Gastrocnemius medialis (tissue), 4 donors: ENCODE results near the gene COL6A5. TPM values are rescaled to one million over a fixed set of nuclear protein-coding genes. Genes with fewer than 3 reads are reported as not detected.

Source experiments
- ATAC-seq, 2 donors: fragments of 150-250 bp; one replicate each; pipeline ENCODE4 v1.9.1; 2016
- DNase-seq, 2 donors: peaks; one replicate each; pipeline ENCODE4 v3.0.0-alpha.2; 2019
- H3K27ac ChIP-seq, 4 donors: fragments of 200-600 bp; sonication (generic); 1 replicate in 1 of 4; 2 replicates in 3 of 4; pipeline ENCODE4 v1.5.1; 2016 to 2018; ENCODE audit warnings: mild to moderate bottlenecking in 2 of 4, moderate library complexity in 1 of 4
- H3K27me3 ChIP-seq, 3 donors: fragments of 200-600 bp; sonication (generic) in 2 of 3; 1 replicate in 1 of 3; 2 replicates in 2 of 3; pipeline versions ENCODE4 v1.5.1 to v1.6.0; 2016 to 2019; ENCODE audit warnings: mild to moderate bottlenecking in 1 of 3, moderate library complexity in 1 of 3
- H3K36me3 ChIP-seq, 2 donors: fragments of 200-600 bp; sonication (generic) in 1 of 2; one replicate each; pipeline ENCODE4 v1.5.1; 2017 to 2018
- H3K4me1 ChIP-seq, 2 donors: fragments of 200-600 bp; sonication (generic) in 1 of 2; one replicate each; pipeline ENCODE4 v1.5.1; 2016 to 2017; ENCODE audit warnings: mild to moderate bottlenecking in 2 of 2
- H3K4me3 ChIP-seq, 4 donors: fragments of 200-600 bp; sonication (generic) in 3 of 4; 1 replicate in 1 of 4; 2 replicates in 3 of 4; pipeline ENCODE4 v1.5.1; 2016 to 2019; ENCODE audit warnings: mild to moderate bottlenecking in 2 of 4
- H3K9me3 ChIP-seq, 3 donors: fragments of 200-600 bp; sonication (generic) in 2 of 3; 1 replicate in 1 of 3; 2 replicates in 2 of 3; pipeline ENCODE4 v1.5.1; 2016 to 2019
- CTCF ChIP-seq, 5 experiments: fragments of 450-650 bp in 3 of 5; fragments of 200-600 bp in 2 of 5; sonication (generic) in 2 of 5; IDR thresholded peaks in 4 of 5; conservative IDR thresholded peaks in 1 of 5; 1 replicate in 4 of 5; 2 replicates in 1 of 5; pipeline ENCODE4 v1.5.1; 2016 to 2019; ENCODE audit warnings: antibody characterized with exemption in 5 of 5, mild to moderate bottlenecking in 3 of 5, moderate library complexity in 3 of 5
- POLR2A ChIP-seq, 2 donors: fragments of 450-650 bp; IDR thresholded peaks; one replicate each; pipeline ENCODE4 v1.6.1; 2017; ENCODE audit warnings: antibody characterized with exemption in 2 of 2, mild to moderate bottlenecking in 2 of 2, moderate library complexity in 2 of 2
- in situ Hi-C, 4 donors: fragments of 200-750 bp; cut with MboI; loops; one replicate each; pipeline versions ENCODE4 v1.15.0 to v1.8.0; 2017; ENCODE audit warnings: low sequenced_read_pairs in 4 of 4
- intact Hi-C: fragments of 100-400 bp; cut with DNase I; formaldehyde crosslinking; loops from one replicate; pipeline ENCODE4 v1.15.1; 2023; ENCODE audit warnings: low total_unique reads
- total RNA-seq, 4 donors: library from RNA; depleted of rRNA; stranded (reverse); fragments of >200 nt; gene quantifications; one replicate each; pipeline versions ENCODE4 v1.1.0 to v1.2.3, GENCODE V29; 2016

Gene COL6A5
- total RNA-seq, 4 donors from 2014 or later = not detected

GRCh38 chr3:130490241-130490640 is 144.8 kb downstream of the COL6A5 start:
- no peak for ATAC-seq

GRCh38 chr3:130491431-130491830 is 146.0 kb downstream of the COL6A5 start:
- no peak overlapping the region for H3K4me3 ChIP-seq
- H3K36me3 ChIP-seq = no peaks in the 10 kb centered on the region
- intact Hi-C loops (no loop called here), in situ Hi-C loops (no loop called here)
- H3K27ac ChIP-seq = no peak overlapping the region
- no peaks in the 10 kb centered on the region for H3K27me3 ChIP-seq
- no peaks in the 10 kb centered on the region for H3K9me3 ChIP-seq
- no peak for ATAC-seq
- H3K4me1 ChIP-seq = no peaks in the 10 kb centered on the region
- no peak for DNase-seq
- no peak for TF ChIP-seq CTCF (IDR thresholded peaks at IDR 0.05 in 4 of 5, conservative IDR thresholded peaks at IDR 0.05 in 1 of 5)
- no peak for TF ChIP-seq POLR2A (IDR thresholded peaks at IDR 0.05)

More at GRCh38 chr3:130490241-130490640, 144.8 kb downstream of the COL6A5 start:
- Histone ChIP-seq H3K4me1 (no peaks in the 10 kb centered on the region), H3K4me3 (no peak overlapping the region), H3K36me3 (no peaks in the 10 kb centered on the region), H3K9me3 (no peaks in the 10 kb centered on the region), H3K27ac (no peak overlapping the region), H3K27me3 (no peaks in the 10 kb centered on the region)
- intact Hi-C loops = no loop called here
- TF ChIP-seq POLR2A (IDR thresholded peaks at IDR 0.05) = no peak
- no peak for TF ChIP-seq CTCF (IDR thresholded peaks at IDR 0.05 in 4 of 5, conservative IDR thresholded peaks at IDR 0.05 in 1 of 5)
- DNase-seq = no peak
- in situ Hi-C loops = no loop called here

- Histone ChIP-seq H3K27me3 (no peaks in the 10 kb centered on the region), H3K36me3 (no peaks in the 10 kb centered on the region), H3K4me1 (no peaks in the 10 kb centered on the region), H3K27ac (no peak overlapping the region), H3K4me3 (no peak overlapping the region), H3K9me3 (no peaks in the 10 kb centered on the region)
- intact Hi-C loops (no loop called here), in situ Hi-C loops (no loop called here)
- no peak for DNase-seq
- no peak for TF ChIP-seq POLR2A (IDR thresholded peaks at IDR 0.05)
- TF ChIP-seq CTCF (IDR thresholded peaks at IDR 0.05 in 4 of 5, conservative IDR thresholded peaks at IDR 0.05 in 1 of 5) = no peak
- no peak for ATAC-seq
These were observed 159.2 kb downstream of the COL6A5 start for GRCh38 chr3:130504701-130505100.

GRCh38 chr3:130506031-130506430 is 160.6 kb downstream of the COL6A5 start:
- no peak for TF ChIP-seq POLR2A (IDR thresholded peaks at IDR 0.05)
- TF ChIP-seq CTCF (IDR thresholded peaks at IDR 0.05 in 4 of 5, conservative IDR thresholded peaks at IDR 0.05 in 1 of 5) = no peak
- Histone ChIP-seq H3K27ac (no peak overlapping the region), H3K36me3 (no peaks in the 10 kb centered on the region), H3K9me3 (no peaks in the 10 kb centered on the region), H3K4me3 (no peak overlapping the region), H3K27me3 (no peaks in the 10 kb centered on the region), H3K4me1 (no peaks in the 10 kb centered on the region)
- DNase-seq = no peak
- in situ Hi-C loops (no loop called here), intact Hi-C loops (no loop called here)
- no peak for ATAC-seq

GRCh38 chr3:130507746-130508145 is 162.3 kb downstream of the COL6A5 start:
- Histone ChIP-seq H3K27me3 (no peaks in the 10 kb centered on the region), H3K4me3 (no peak overlapping the region), H3K36me3 (no peaks in the 10 kb centered on the region), H3K9me3 (no peaks in the 10 kb centered on the region), H3K27ac (no peak overlapping the region), H3K4me1 (no peaks in the 10 kb centered on the region)
- no peak for DNase-seq
- intact Hi-C loops (no loop called here), in situ Hi-C loops (no loop called here)
- ATAC-seq = no peak
- TF ChIP-seq CTCF (IDR thresholded peaks at IDR 0.05 in 4 of 5, conservative IDR thresholded peaks at IDR 0.05 in 1 of 5) (no peak), POLR2A (IDR thresholded peaks at IDR 0.05) (no peak)
